Activated naive CD8-positive, alpha-beta T cell treated with anti-CD3 and anti-CD28 coated beads, Interleukin-2, amount 50 U/mL, for 16 hours (primary cell): ENCODE measurements around the gene TENT5C.

ENCODE experiments used
- DNase-seq: peaks from one replicate; pipeline ENCODE4 v3.0.0-alpha.2; 2020; ENCODE audit warnings: low read depth, low spot score

Gene TENT5C

GRCh38 chr1:117634631-117635030 is 28.8 kb downstream of the TENT5C start:
- no peak for DNase-seq

- no peak for DNase-seq
Observed at GRCh38 chr1:117635805-117636204, 30.0 kb downstream of the TENT5C start.

GRCh38 chr1:117636637-117637425 is 31.0 kb downstream of the TENT5C start:
- no peak for DNase-seq

- no peak for DNase-seq
Observed at GRCh38 chr1:117638141-117638540, 32.3 kb downstream of the TENT5C start.

- DNase-seq = no peak
Observed at GRCh38 chr1:117638759-117639158, 32.9 kb downstream of the TENT5C start.

- no peak for DNase-seq
Observed at GRCh38 chr1:117639741-117640140, 33.9 kb downstream of the TENT5C start.

- DNase-seq = no peak
Observed at GRCh38 chr1:117641536-117641935, 35.7 kb downstream of the TENT5C start.

GRCh38 chr1:117642963-117643362 is 37.1 kb downstream of the TENT5C start:
- no peak for DNase-seq

GRCh38 chr1:117643601-117644000 is 37.8 kb downstream of the TENT5C start:
- no peak for DNase-seq

GRCh38 chr1:117644696-117645311 is 39.0 kb downstream of the TENT5C start:
- no peak for DNase-seq

- DNase-seq = no peak
Observed at GRCh38 chr1:117645343-117645742, 39.5 kb downstream of the TENT5C start.

- no peak for DNase-seq
Observed at GRCh38 chr1:117646007-117646811, 40.4 kb downstream of the TENT5C start.

- DNase-seq = no peak
Observed at GRCh38 chr1:117646956-117647355, 41.1 kb downstream of the TENT5C start.

- DNase-seq = no peak
Observed at GRCh38 chr1:117648015-117648414, 42.2 kb downstream of the TENT5C start.

GRCh38 chr1:117650840-117651568 is 45.2 kb downstream of the TENT5C start:
- DNase-seq = no peak

GRCh38 chr1:117651616-117652015 is 45.8 kb downstream of the TENT5C start:
- no peak for DNase-seq

- no peak for DNase-seq
Observed at GRCh38 chr1:117652421-117652820, 46.6 kb downstream of the TENT5C start.

- DNase-seq = no peak
Observed at GRCh38 chr1:117653195-117653594, 47.3 kb downstream of the TENT5C start.

GRCh38 chr1:117653732-117654492 is 48.1 kb downstream of the TENT5C start:
- no peak for DNase-seq

GRCh38 chr1:117654493-117655219 is 48.8 kb downstream of the TENT5C start:
- DNase-seq = no peak
